ENCODE measurements around the gene SDF4.

DNA sequence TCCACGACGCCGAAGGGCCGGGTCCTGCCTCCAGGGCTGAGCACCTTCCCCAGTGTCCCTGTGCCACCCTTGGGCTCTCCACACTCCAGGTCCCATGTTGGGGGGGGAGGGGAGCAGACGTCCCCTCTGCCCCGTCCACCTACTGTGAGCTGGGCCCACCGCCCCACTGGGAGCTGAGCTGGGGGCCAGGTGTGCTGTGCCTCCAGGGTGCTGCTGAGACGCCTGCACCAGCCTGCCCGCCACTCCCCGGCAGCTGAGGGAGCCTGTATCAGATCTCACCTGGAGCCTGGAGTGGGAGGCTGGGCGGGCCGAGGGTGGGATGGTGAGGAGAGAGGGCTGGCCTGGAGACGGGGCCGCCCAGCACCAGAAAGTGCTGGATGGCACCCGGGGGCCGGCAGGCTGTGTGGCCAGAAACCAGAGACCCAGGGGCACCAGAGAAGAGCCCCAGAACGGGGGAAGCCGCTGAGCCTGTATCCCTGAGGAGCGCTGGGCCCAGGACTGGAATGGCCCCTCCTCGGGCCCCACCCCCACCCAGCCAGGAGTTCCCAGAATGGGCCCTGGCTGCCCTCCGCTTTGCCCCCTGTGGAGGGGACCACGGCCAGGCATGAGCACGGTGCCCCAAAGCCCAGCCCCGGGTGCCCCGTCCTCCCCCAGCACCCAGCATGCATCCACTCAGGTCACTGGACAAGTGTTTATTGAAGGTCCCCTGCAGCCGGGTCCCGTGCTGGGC lies 28.8 kb downstream of the SDF4 start:
- TF ChIP-seq POLR2A (IDR thresholded peaks at IDR 0.05) (no peak), EP300 (IDR thresholded peaks at IDR 0.05) (no peak), POLR2AphosphoS5 (IDR thresholded peaks at IDR 0.05) (no peak)
- TF ChIP-seq, protein P1, sequence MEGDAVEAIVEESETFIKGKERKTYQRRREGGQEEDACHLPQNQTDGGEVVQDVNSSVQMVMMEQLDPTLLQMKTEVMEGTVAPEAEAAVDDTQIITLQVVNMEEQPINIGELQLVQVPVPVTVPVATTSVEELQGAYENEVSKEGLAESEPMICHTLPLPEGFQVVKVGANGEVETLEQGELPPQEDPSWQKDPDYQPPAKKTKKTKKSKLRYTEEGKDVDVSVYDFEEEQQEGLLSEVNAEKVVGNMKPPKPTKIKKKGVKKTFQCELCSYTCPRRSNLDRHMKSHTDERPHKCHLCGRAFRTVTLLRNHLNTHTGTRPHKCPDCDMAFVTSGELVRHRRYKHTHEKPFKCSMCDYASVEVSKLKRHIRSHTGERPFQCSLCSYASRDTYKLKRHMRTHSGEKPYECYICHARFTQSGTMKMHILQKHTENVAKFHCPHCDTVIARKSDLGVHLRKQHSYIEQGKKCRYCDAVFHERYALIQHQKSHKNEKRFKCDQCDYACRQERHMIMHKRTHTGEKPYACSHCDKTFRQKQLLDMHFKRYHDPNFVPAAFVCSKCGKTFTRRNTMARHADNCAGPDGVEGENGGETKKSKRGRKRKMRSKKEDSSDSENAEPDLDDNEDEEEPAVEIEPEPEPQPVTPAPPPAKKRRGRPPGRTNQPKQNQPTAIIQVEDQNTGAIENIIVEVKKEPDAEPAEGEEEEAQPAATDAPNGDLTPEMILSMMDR (IDR thresholded peaks at IDR 0.05) = no peak

Data from suprapubic skin (tissue), 4 donors.